ENCODE data around the gene CYSLTR1. TPM values are rescaled to one million over a fixed set of nuclear protein-coding genes. Genes with fewer than 3 reads are reported as not detected.

The CYSLTR1 gene
- polyA plus RNA-seq, 1 donor from 2014 or later, result not detected

DNA sequence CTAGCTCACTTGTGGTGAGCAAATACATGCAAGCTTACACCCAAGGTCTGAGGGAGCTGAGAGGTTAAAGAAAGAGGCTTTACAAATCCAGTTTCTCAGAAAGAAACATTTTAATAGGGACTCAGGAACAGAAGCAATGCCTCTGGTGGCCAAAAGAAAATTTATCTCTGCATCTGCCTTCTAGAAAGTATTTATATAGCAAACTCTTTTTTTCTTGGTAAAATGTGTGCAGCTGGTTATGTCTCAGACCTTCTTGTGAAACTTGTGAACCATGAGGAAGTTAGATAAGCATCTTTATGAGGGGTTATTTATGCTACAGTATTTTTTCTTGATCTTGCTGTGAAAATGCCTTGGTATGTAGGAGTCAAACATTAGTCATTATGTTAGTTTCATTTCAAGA lies 48.5 kb upstream of the CYSLTR1 start:
- no peak for TF ChIP-seq EZH2 (IDR thresholded peaks at IDR 0.05; ENCODE audit: borderline replicate concordance, insufficient read depth, low read length, poor library complexity, severe bottlenecking)
- no peak for TF ChIP-seq TAF1 (IDR thresholded peaks at IDR 0.05; ENCODE audit: low read depth)
- TF ChIP-seq EP300 (conservative IDR thresholded peaks at IDR 0.05; ENCODE audit: poor library complexity, severe bottlenecking), result no peak
- no peak for TF ChIP-seq MXI1 (conservative IDR thresholded peaks at IDR 0.05; ENCODE audit: poor library complexity, severe bottlenecking)
- Histone ChIP-seq H3K4me3 (ENCODE audit: low read length) (no peak overlapping the region), H4K20me1 (ENCODE audit: insufficient read depth) (no peaks in the 10 kb centered on the region), H3K9me2 (ENCODE audit: insufficient read depth, low read length) (no peaks in the 10 kb centered on the region), H2AFZ (ENCODE audit: low read depth, low read length) (no peak overlapping the region), H3K27ac (ENCODE audit: low read length) (no peak overlapping the region), H3K9ac (ENCODE audit: low read length) (no peak overlapping the region), H3K4me2 (ENCODE audit: low read length) (no peak overlapping the region), H3K36me3 (ENCODE audit: insufficient read depth, low read length) (no peaks in the 10 kb centered on the region), H3K79me2 (replicated peaks; ENCODE audit: insufficient read depth, low read length) (no peaks in the 10 kb centered on the region), H3F3A (ENCODE audit: insufficient read depth, low read length, poor library complexity, severe bottlenecking) (no peaks in the 10 kb centered on the region), H3K27me3 (ENCODE audit: insufficient read depth, low read depth, low read length) (no peaks in the 10 kb centered on the region), H3K9me3 (ENCODE audit: low read length) (no peaks in the 10 kb centered on the region)

DNA sequence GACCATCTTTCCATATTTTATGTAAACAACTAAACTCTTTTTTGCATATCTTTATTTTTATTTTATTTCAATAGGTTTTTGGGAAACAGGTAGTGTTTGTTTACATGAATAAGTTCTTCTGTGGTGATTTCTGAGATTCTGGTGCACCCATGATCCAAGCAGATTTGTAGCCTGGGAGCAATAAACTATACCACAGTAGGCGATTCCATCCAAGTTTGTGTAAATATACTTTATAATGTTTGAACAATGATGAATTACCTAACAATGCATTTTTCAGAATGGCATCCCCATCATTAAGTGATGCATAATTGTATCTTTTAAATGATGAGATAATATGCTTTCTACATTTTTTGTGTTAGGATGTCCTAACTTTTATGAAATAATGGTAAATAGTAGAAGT lies 39.2 kb upstream of the CYSLTR1 start:
- H4K20me1 ChIP-seq (ENCODE audit: insufficient read depth), result no peaks in the 10 kb centered on the region
- no peak overlapping the region for H3K9ac ChIP-seq (ENCODE audit: low read length)
- H3F3A ChIP-seq (ENCODE audit: insufficient read depth, low read length, poor library complexity, severe bottlenecking), result no peaks in the 10 kb centered on the region
- no peaks in the 10 kb centered on the region for H3K79me2 ChIP-seq (replicated peaks; ENCODE audit: insufficient read depth, low read length)
- no peaks in the 10 kb centered on the region for H3K9me2 ChIP-seq (ENCODE audit: insufficient read depth, low read length)
- H2AFZ ChIP-seq (ENCODE audit: low read depth, low read length), result no peak overlapping the region
- H3K27me3 ChIP-seq (ENCODE audit: insufficient read depth, low read depth, low read length), result no peaks in the 10 kb centered on the region
- no peak for TF ChIP-seq EZH2 (IDR thresholded peaks at IDR 0.05; ENCODE audit: borderline replicate concordance, insufficient read depth, low read length, poor library complexity, severe bottlenecking)
- no peak for TF ChIP-seq TAF1 (IDR thresholded peaks at IDR 0.05; ENCODE audit: low read depth)
- TF ChIP-seq RAD21 (conservative IDR thresholded peaks at IDR 0.05), result no peak
- TF ChIP-seq, protein P1, sequence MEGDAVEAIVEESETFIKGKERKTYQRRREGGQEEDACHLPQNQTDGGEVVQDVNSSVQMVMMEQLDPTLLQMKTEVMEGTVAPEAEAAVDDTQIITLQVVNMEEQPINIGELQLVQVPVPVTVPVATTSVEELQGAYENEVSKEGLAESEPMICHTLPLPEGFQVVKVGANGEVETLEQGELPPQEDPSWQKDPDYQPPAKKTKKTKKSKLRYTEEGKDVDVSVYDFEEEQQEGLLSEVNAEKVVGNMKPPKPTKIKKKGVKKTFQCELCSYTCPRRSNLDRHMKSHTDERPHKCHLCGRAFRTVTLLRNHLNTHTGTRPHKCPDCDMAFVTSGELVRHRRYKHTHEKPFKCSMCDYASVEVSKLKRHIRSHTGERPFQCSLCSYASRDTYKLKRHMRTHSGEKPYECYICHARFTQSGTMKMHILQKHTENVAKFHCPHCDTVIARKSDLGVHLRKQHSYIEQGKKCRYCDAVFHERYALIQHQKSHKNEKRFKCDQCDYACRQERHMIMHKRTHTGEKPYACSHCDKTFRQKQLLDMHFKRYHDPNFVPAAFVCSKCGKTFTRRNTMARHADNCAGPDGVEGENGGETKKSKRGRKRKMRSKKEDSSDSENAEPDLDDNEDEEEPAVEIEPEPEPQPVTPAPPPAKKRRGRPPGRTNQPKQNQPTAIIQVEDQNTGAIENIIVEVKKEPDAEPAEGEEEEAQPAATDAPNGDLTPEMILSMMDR (IDR thresholded peaks at IDR 0.05; ENCODE audit: poor library complexity, severe bottlenecking), result no peak
- no peak for TF ChIP-seq EP300 (conservative IDR thresholded peaks at IDR 0.05; ENCODE audit: poor library complexity, severe bottlenecking)
- TF ChIP-seq SMC3 (conservative IDR thresholded peaks at IDR 0.05; ENCODE audit: poor library complexity), result no peak
- no peak for TF ChIP-seq POLR2AphosphoS5 (IDR thresholded peaks at IDR 0.05)
- TF ChIP-seq, protein P2, sequence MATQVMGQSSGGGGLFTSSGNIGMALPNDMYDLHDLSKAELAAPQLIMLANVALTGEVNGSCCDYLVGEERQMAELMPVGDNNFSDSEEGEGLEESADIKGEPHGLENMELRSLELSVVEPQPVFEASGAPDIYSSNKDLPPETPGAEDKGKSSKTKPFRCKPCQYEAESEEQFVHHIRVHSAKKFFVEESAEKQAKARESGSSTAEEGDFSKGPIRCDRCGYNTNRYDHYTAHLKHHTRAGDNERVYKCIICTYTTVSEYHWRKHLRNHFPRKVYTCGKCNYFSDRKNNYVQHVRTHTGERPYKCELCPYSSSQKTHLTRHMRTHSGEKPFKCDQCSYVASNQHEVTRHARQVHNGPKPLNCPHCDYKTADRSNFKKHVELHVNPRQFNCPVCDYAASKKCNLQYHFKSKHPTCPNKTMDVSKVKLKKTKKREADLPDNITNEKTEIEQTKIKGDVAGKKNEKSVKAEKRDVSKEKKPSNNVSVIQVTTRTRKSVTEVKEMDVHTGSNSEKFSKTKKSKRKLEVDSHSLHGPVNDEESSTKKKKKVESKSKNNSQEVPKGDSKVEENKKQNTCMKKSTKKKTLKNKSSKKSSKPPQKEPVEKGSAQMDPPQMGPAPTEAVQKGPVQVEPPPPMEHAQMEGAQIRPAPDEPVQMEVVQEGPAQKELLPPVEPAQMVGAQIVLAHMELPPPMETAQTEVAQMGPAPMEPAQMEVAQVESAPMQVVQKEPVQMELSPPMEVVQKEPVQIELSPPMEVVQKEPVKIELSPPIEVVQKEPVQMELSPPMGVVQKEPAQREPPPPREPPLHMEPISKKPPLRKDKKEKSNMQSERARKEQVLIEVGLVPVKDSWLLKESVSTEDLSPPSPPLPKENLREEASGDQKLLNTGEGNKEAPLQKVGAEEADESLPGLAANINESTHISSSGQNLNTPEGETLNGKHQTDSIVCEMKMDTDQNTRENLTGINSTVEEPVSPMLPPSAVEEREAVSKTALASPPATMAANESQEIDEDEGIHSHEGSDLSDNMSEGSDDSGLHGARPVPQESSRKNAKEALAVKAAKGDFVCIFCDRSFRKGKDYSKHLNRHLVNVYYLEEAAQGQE (IDR thresholded peaks at IDR 0.05; ENCODE audit: borderline replicate concordance), result no peak
- no peak for TF ChIP-seq MXI1 (conservative IDR thresholded peaks at IDR 0.05; ENCODE audit: poor library complexity, severe bottlenecking)
- H3K36me3 ChIP-seq (ENCODE audit: insufficient read depth, low read length), result no peaks in the 10 kb centered on the region
- no peak overlapping the region for H3K27ac ChIP-seq (ENCODE audit: low read length)
- H3K4me2 ChIP-seq (ENCODE audit: low read length), result no peak overlapping the region
- H3K4me3 ChIP-seq (ENCODE audit: low read length), result no peak overlapping the region
- H3K9me3 ChIP-seq (ENCODE audit: low read length), result no peaks in the 10 kb centered on the region
